Right lobe of liver (tissue), 4 donors: Measurements from ENCODE around the gene PLCB1.

Experiments used
- POLR2A ChIP-seq: fragments of 450-650 bp; IDR thresholded peaks from one replicate; pipeline ENCODE4 v1.6.1; 2017; ENCODE audit warnings: antibody characterized with exemption, mild to moderate bottlenecking
- TF ChIP-seq, protein P1 (sequence below), 4 donors: fragments of 200-600 bp in 3 of 4; fragments of 450-650 bp in 1 of 4; IDR thresholded peaks; one replicate each; pipeline versions ENCODE4 v1.5.1 to v1.8.0; 2016 to 2022; ENCODE audit warnings: antibody characterized with exemption in 4 of 4, mild to moderate bottlenecking in 2 of 4
- donor health status: DM: no; HTN: no; CAD: no.
- donor health status: DM: no; HTN: no; CAD: no.
- donor health status: DM: no; HTN: yes; CAD: no.

DNA sequence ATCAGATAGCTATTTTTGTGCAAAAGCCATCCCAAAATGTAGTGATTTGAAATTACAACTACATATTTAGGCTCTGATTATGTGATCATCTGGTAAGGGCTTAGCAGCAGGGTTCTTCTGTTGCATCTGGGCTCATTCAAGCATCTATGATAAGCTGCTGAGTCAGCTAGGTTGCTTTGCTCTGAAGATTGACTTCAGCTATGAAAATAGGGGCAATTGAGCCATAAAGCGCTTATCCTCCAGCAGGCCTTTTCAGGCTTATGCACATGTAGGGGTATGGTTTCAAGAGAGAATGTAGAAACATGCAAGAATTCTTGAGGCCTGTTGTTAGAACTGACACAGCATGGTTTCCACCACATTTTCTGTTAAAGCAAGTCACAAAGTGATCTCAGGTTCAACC is 114.1 kb downstream of the PLCB1 start:
- TF ChIP-seq POLR2A: no peak
- TF ChIP-seq, protein P1, sequence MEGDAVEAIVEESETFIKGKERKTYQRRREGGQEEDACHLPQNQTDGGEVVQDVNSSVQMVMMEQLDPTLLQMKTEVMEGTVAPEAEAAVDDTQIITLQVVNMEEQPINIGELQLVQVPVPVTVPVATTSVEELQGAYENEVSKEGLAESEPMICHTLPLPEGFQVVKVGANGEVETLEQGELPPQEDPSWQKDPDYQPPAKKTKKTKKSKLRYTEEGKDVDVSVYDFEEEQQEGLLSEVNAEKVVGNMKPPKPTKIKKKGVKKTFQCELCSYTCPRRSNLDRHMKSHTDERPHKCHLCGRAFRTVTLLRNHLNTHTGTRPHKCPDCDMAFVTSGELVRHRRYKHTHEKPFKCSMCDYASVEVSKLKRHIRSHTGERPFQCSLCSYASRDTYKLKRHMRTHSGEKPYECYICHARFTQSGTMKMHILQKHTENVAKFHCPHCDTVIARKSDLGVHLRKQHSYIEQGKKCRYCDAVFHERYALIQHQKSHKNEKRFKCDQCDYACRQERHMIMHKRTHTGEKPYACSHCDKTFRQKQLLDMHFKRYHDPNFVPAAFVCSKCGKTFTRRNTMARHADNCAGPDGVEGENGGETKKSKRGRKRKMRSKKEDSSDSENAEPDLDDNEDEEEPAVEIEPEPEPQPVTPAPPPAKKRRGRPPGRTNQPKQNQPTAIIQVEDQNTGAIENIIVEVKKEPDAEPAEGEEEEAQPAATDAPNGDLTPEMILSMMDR (IDR thresholded peaks at IDR 0.05): no peak
